ENCODE measurements around the gene ARHGAP25. TPM values are rescaled to one million over a fixed set of nuclear protein-coding genes. Genes with fewer than 3 reads are reported as not detected.

ARHGAP25 gene
- polyA plus RNA-seq, 1 donor (not counting 4 experiments of a cell fraction or from before 2014, with no cell fraction given), result 25.3 TPM

DNA sequence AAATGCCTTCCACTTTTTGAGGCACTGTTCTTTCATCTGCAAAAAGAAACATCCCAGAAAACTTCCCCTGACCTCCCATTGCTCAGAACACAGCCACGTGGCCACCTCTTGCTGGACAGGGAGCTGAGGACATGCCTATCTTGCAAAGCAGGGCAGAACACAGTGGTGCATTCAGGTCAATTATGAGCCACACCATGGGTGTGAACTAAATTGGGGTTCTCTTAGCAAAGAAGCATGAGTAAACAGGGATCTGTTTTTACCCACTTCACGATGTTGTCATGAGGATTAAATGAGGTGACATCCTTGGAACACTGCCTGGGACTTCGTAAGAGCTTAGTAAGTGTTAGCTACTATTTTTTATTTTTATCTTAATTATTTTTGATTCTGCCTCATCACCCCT lies 111.5 kb downstream of the ARHGAP25 start:
- H3K9me3 ChIP-seq (ENCODE audit: control insufficient read depth, low read depth, low read length), result no peaks in the 10 kb centered on the region
- no peaks in the 10 kb centered on the region for H3K4me1 ChIP-seq (ENCODE audit: control insufficient read depth, extremely low read depth, insufficient read depth, low read length)
- H4K20me1 ChIP-seq (ENCODE audit: control insufficient read depth, extremely low read depth, insufficient read depth, low read length), result no peaks in the 10 kb centered on the region
- no peak overlapping the region for H2AFZ ChIP-seq (ENCODE audit: control insufficient read depth, low read length)
- no peaks in the 10 kb centered on the region for H3K27me3 ChIP-seq (ENCODE audit: control insufficient read depth, extremely low read depth, insufficient read depth, low read length)
- no peak overlapping the region for H3K4me3 ChIP-seq (ENCODE audit: control insufficient read depth in 2 of 3, extremely low read depth in 1 of 3, insufficient read depth in 2 of 3, low read depth in 1 of 3, low read length in 3 of 3)
- no peak overlapping the region for H3K9ac ChIP-seq (ENCODE audit: control insufficient read depth, extremely low read depth, insufficient read depth, low read length)
- H3K4me2 ChIP-seq (ENCODE audit: control insufficient read depth, extremely low read depth, insufficient read depth, low read depth, low read length), result no peak overlapping the region
- dilution Hi-C loops (cut with MboI; ENCODE audit: extremely low pct_ligation_motif_present, low sequenced_read_pairs), result no loop called here
- no peak for DNase-seq (ENCODE audit: low read depth, low spot score)
- no peaks in the 10 kb centered on the region for H3K36me3 ChIP-seq (ENCODE audit: control insufficient read depth in 2 of 2, extremely low read depth in 1 of 2, insufficient read depth in 2 of 2, low read length in 2 of 2)
- TF ChIP-seq EZH2 (IDR thresholded peaks at IDR 0.05; ENCODE audit: low read length), result no peak
- TF ChIP-seq, protein P1, sequence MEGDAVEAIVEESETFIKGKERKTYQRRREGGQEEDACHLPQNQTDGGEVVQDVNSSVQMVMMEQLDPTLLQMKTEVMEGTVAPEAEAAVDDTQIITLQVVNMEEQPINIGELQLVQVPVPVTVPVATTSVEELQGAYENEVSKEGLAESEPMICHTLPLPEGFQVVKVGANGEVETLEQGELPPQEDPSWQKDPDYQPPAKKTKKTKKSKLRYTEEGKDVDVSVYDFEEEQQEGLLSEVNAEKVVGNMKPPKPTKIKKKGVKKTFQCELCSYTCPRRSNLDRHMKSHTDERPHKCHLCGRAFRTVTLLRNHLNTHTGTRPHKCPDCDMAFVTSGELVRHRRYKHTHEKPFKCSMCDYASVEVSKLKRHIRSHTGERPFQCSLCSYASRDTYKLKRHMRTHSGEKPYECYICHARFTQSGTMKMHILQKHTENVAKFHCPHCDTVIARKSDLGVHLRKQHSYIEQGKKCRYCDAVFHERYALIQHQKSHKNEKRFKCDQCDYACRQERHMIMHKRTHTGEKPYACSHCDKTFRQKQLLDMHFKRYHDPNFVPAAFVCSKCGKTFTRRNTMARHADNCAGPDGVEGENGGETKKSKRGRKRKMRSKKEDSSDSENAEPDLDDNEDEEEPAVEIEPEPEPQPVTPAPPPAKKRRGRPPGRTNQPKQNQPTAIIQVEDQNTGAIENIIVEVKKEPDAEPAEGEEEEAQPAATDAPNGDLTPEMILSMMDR (optimal IDR thresholded peaks at IDR 0.05 in 1 of 3, IDR thresholded peaks at IDR 0.05 in 1 of 3, conservative IDR thresholded peaks at IDR 0.05 in 1 of 3; ENCODE audit: extremely low read depth in 1 of 3, insufficient read depth in 2 of 3, low read length in 3 of 3), result no peak
- H3K79me2 ChIP-seq (ENCODE audit: control insufficient read depth, insufficient read depth, low read length), result no peaks in the 10 kb centered on the region
- FAIRE-seq, result no peak
- no peaks in the 10 kb centered on the region for H3K9me1 ChIP-seq (ENCODE audit: control insufficient read depth, extremely low read depth, insufficient read depth, low read length)
- H3K27ac ChIP-seq (ENCODE audit: control insufficient read depth, insufficient read depth, low read length), result no peak overlapping the region

DNA sequence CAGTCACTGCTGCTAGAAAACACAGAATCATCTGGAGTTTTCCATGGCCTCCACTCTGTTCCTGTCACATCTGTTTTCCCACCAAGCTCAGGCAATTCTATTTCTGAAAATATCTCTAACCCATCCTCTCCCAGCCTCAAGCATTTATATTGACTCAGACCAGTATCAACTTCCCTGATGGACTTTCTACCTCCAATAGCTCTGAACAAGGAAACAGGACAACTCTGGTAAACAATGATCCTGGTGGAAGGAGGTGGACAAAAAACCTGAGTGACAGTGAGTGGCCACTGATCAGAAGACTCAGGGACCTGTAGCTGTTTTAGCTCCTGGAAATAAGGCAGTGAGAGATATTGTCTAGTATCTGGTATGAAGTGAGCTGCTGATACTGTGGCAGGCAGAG lies 113.1 kb downstream of the ARHGAP25 start:
- H3K9me1 ChIP-seq (ENCODE audit: control insufficient read depth, extremely low read depth, insufficient read depth, low read length), result no peaks in the 10 kb centered on the region
- no peak overlapping the region for H3K4me3 ChIP-seq (ENCODE audit: control insufficient read depth in 2 of 3, extremely low read depth in 1 of 3, insufficient read depth in 2 of 3, low read depth in 1 of 3, low read length in 3 of 3)
- FAIRE-seq (no peak), DNase-seq (ENCODE audit: low read depth, low spot score) (no peak)
- H3K36me3 ChIP-seq (ENCODE audit: control insufficient read depth in 2 of 2, extremely low read depth in 1 of 2, insufficient read depth in 2 of 2, low read length in 2 of 2), result no peaks in the 10 kb centered on the region
- no peaks in the 10 kb centered on the region for H4K20me1 ChIP-seq (ENCODE audit: control insufficient read depth, extremely low read depth, insufficient read depth, low read length)
- TF ChIP-seq EZH2 (IDR thresholded peaks at IDR 0.05; ENCODE audit: low read length), result no peak
- TF ChIP-seq, protein P1 (optimal IDR thresholded peaks at IDR 0.05 in 1 of 3, IDR thresholded peaks at IDR 0.05 in 1 of 3, conservative IDR thresholded peaks at IDR 0.05 in 1 of 3; ENCODE audit: extremely low read depth in 1 of 3, insufficient read depth in 2 of 3, low read length in 3 of 3), result no peak
- no peaks in the 10 kb centered on the region for H3K4me1 ChIP-seq (ENCODE audit: control insufficient read depth, extremely low read depth, insufficient read depth, low read length)
- no peaks in the 10 kb centered on the region for H3K79me2 ChIP-seq (ENCODE audit: control insufficient read depth, insufficient read depth, low read length)
- no peak overlapping the region for H2AFZ ChIP-seq (ENCODE audit: control insufficient read depth, low read length)
- no peak overlapping the region for H3K9ac ChIP-seq (ENCODE audit: control insufficient read depth, extremely low read depth, insufficient read depth, low read length)
- no peaks in the 10 kb centered on the region for H3K9me3 ChIP-seq (ENCODE audit: control insufficient read depth, low read depth, low read length)
- H3K27ac ChIP-seq (ENCODE audit: control insufficient read depth, insufficient read depth, low read length), result no peak overlapping the region
- no peaks in the 10 kb centered on the region for H3K27me3 ChIP-seq (ENCODE audit: control insufficient read depth, extremely low read depth, insufficient read depth, low read length)
- dilution Hi-C loops (cut with MboI; ENCODE audit: extremely low pct_ligation_motif_present, low sequenced_read_pairs), result no loop called here
- H3K4me2 ChIP-seq (ENCODE audit: control insufficient read depth, extremely low read depth, insufficient read depth, low read depth, low read length), result no peak overlapping the region

Data from keratinocyte (primary cell).